ENCODE measurements around the gene ZDHHC17.

ZDHHC17 gene

DNA sequence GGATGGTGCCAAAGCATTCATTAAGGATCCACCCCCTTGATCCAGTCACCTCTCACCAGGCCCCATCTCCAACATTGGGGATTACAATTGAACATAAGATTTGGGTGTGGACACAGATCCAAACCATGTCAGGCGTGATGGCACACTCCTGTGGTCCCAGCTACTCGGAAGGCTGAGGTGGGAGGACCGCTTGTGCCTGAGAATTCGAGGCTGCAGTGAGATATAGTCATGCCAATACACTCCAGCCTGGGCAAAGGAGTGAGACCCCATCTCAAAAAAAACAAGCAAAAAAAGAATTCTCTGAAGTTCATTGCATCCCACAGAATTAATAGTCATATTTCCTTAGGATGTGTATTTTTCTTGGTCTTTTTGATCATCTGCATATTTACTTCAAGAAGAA is 34.9 kb downstream of the ZDHHC17 start:
- Histone ChIP-seq H3K9me3 (ENCODE audit: control insufficient read depth, low read length) (no peaks in the 10 kb centered on the region), H3K79me2 (peaks cover 38% of the 10 kb centered on the region), H2AFZ (no peak overlapping the region), H3K4me1 (no peaks in the 10 kb centered on the region), H3K36me3 (ENCODE audit: control insufficient read depth, insufficient read depth, low read length) (no peaks in the 10 kb centered on the region), H3K27ac (no peak overlapping the region), H3K27me3 (ENCODE audit: control insufficient read depth, insufficient read depth, low read length) (no peaks in the 10 kb centered on the region), H3K4me3 (ENCODE audit: low read depth, low read length) (no peak overlapping the region), H3K4me2 (ENCODE audit: low read length) (no peak overlapping the region), H3K9ac (no peak overlapping the region)
- TF ChIP-seq CTCF (IDR thresholded peaks at IDR 0.05), result no peak

- Histone ChIP-seq H3K79me2 (peaks cover 39% of the 10 kb centered on the region), H3K36me3 (ENCODE audit: control insufficient read depth, insufficient read depth, low read length) (no peaks in the 10 kb centered on the region), H3K4me3 (ENCODE audit: low read depth, low read length) (no peak overlapping the region), H3K27me3 (ENCODE audit: control insufficient read depth, insufficient read depth, low read length) (no peaks in the 10 kb centered on the region), H3K9ac (no peak overlapping the region), H3K9me3 (ENCODE audit: control insufficient read depth, low read length) (no peaks in the 10 kb centered on the region), H3K27ac (no peak overlapping the region), H2AFZ (no peak overlapping the region), H3K4me1 (no peaks in the 10 kb centered on the region), H3K4me2 (ENCODE audit: low read length) (no peak overlapping the region)
- TF ChIP-seq CTCF (IDR thresholded peaks at IDR 0.05), result no peak
Observed at GRCh38 chr12:76799362-76799761, 35.4 kb downstream of the ZDHHC17 start.

DNA sequence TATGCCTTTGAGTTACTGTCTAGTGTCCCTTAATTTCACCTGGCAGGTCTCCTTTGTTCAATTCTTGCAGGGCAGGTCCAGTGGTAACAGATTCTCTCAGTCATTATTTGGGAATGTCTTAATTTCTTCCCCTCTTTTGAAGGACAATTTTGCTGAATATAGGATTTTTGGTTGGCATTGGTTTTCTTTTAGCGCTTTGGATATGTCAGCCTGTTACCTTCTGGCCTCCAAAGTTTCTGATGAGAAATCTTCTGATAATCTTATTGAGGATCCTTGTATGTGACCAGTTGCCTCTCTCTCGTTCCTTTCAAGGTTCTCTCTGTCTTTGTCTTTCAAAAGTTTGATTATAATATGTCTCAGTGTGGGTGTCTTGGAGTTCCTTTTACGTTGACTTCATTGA is 38.1 kb downstream of the ZDHHC17 start:
- H3K36me3 ChIP-seq (ENCODE audit: control insufficient read depth, insufficient read depth, low read length), result no peaks in the 10 kb centered on the region
- no peaks in the 10 kb centered on the region for H3K4me1 ChIP-seq
- peaks cover 33% of the 10 kb centered on the region for H3K79me2 ChIP-seq
- no peak overlapping the region for H2AFZ ChIP-seq
- no peaks in the 10 kb centered on the region for H3K27me3 ChIP-seq (ENCODE audit: control insufficient read depth, insufficient read depth, low read length)
- no peak overlapping the region for H3K4me3 ChIP-seq (ENCODE audit: low read depth, low read length)
- no peak overlapping the region for H3K4me2 ChIP-seq (ENCODE audit: low read length)
- TF ChIP-seq CTCF (IDR thresholded peaks at IDR 0.05), result no peak
- H3K27ac ChIP-seq, result no peak overlapping the region
- no peak overlapping the region for H3K9ac ChIP-seq
- no peaks in the 10 kb centered on the region for H3K9me3 ChIP-seq (ENCODE audit: control insufficient read depth, low read length)

DNA sequence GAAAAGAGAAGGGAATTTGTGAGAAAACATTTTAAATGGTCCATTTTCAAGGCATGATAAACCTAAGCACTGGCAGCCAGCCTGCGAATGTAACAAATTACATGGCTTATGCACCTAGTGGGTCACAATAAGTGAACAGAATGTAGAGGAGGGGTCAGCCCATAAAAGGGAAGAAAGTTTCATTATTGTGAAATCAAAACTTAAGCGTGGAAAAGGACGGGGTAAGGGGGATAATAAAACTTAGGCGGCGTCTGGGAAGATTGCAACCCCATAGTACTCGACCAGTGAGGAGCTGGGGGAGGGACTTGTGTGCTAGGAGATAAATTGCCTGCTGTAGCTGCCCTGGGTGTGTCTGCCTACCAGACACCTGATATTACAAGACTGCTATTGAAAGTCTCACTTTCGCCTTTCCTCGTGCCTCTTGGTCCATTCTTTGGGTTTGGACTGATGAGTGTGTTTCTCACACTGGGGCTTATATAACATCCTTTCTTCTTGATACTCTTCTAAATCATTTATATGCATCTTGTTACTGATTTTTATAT is 40.6 kb downstream of the ZDHHC17 start:
- TF ChIP-seq CTCF (IDR thresholded peaks at IDR 0.05), result no peak
- no peak overlapping the region for H3K4me3 ChIP-seq (ENCODE audit: low read depth, low read length)
- H3K27ac ChIP-seq, result no peak overlapping the region
- H2AFZ ChIP-seq, result no peak overlapping the region
- H3K4me1 ChIP-seq, result no peaks in the 10 kb centered on the region
- H3K9ac ChIP-seq, result no peak overlapping the region
- no peaks in the 10 kb centered on the region for H3K27me3 ChIP-seq (ENCODE audit: control insufficient read depth, insufficient read depth, low read length)
- peaks cover 30% of the 10 kb centered on the region for H3K79me2 ChIP-seq
- H3K4me2 ChIP-seq (ENCODE audit: low read length), result no peak overlapping the region
- H3K36me3 ChIP-seq (ENCODE audit: control insufficient read depth, insufficient read depth, low read length), result no peaks in the 10 kb centered on the region
- no peaks in the 10 kb centered on the region for H3K9me3 ChIP-seq (ENCODE audit: control insufficient read depth, low read length)

DNA sequence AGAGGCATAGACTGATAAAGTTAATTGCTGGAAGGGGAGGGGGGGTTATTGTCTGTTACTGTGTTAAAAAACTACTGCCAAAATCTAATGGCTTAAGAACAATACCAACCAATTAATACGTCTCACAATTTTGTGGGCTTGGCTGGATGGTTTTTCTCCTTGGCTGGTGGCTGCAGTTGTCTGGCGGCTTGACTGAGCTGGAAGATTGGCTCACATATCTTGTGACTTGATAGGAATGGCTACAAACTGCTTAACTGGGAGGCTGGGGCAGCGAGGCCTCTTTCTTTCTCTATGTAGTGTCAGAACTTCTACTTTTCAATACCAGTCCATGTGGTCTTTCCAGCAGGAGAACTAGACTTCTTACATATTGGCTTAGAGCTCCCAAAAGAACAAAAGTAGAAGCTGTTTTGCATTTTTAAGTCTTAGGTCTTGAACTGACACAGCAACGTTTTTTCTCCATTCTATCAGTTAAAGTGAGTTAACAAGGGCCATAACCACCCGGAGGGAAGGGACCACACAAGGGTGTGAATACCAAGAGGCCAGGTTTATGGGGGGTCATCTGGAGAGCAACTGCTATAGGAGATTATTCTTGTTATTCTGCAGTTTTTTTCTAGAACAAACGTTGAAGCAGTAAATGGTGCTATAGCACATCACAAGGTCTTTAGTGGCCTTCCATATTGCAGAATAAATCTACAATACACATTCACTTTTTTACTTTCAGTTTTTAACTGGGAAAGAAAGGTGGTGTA is 46.9 kb downstream of the ZDHHC17 start:
- H3K27me3 ChIP-seq (ENCODE audit: control insufficient read depth, insufficient read depth, low read length), result no peaks in the 10 kb centered on the region
- H3K4me2 ChIP-seq (ENCODE audit: low read length), result no peak overlapping the region
- no peaks in the 10 kb centered on the region for H3K79me2 ChIP-seq
- H3K36me3 ChIP-seq (ENCODE audit: control insufficient read depth, insufficient read depth, low read length), result no peaks in the 10 kb centered on the region
- H3K9ac ChIP-seq, result no peak overlapping the region
- no peak overlapping the region for H2AFZ ChIP-seq
- no peak for TF ChIP-seq CTCF (IDR thresholded peaks at IDR 0.05)
- H3K4me3 ChIP-seq (ENCODE audit: low read depth, low read length), result no peak overlapping the region
- H3K9me3 ChIP-seq (ENCODE audit: control insufficient read depth, low read length), result no peaks in the 10 kb centered on the region
- H3K27ac ChIP-seq, result no peak overlapping the region
- H3K4me1 ChIP-seq, result no peaks in the 10 kb centered on the region

All from parathyroid adenoma (tissue), 2 donors.